GM12892 (cell line): ENCODE results near the gene PSD2. TPM values are rescaled to one million over a fixed set of nuclear protein-coding genes. Genes with fewer than 3 reads are reported as not detected.

Experiments used
- DNase-seq: peaks from one replicate; pipeline ENCODE4 v3.0.0; 2011; ENCODE audit not compliant: insufficient read length
- FAIRE-seq: peaks from 2 replicates; lab custom pipeline; 2011; peaks lifted over from hg19 to GRCh38; lab: Jason Lieb, UNC
- POLR2A ChIP-seq: IDR thresholded peaks from 2 replicates; pipeline ENCODE4 v1.6.1; 2011; ENCODE audit warnings: low read depth, low read length, control low read depth
- POLR2AphosphoS5 ChIP-seq: IDR thresholded peaks from 2 replicates; pipeline ENCODE4 v1.6.1; 2011; ENCODE audit warnings: low read depth, low read length, control low read depth
- TAF1 ChIP-seq: IDR thresholded peaks from 2 replicates; pipeline ENCODE4 v1.6.1; 2011; ENCODE audit warnings: low read depth, mild to moderate bottlenecking, control low read depth, low read length, borderline replicate concordance
- polyA plus RNA-seq: library from polyadenylated mRNA; unstranded; fragments of >200 nt; gene quantifications from one replicate; pipeline ENCODE4 v1.2.1, GENCODE V29; 2012; ENCODE audit warnings: missing spikeins, inconsistent platforms; ENCODE audit not compliant: missing spikeins

PSD2 gene
- not detected for polyA plus RNA-seq

- no peak for TF ChIP-seq POLR2A
- TF ChIP-seq TAF1 = no peak
- TF ChIP-seq POLR2AphosphoS5 = no peak
- FAIRE-seq = no peak
- no peak for DNase-seq
Observed at GRCh38 chr5:139795074-139796001, at the start of gene PSD2. TSS of gene PSD2 (plus strand) at chr5:139795808. CDS start at chr5:139809441, 13,633 bp downstream.

- TF ChIP-seq POLR2A (no peak), POLR2AphosphoS5 (no peak), TAF1 (no peak)
- DNase-seq = peak; percentile 60
- FAIRE-seq = peak; percentile 88
Observed at GRCh38 chr5:139746691-139747582, 48.7 kb upstream of the PSD2 start.

- DNase-seq = no peak
Observed at GRCh38 chr5:139747583-139748504, 47.8 kb upstream of the PSD2 start.

GRCh38 chr5:139748505-139748826 is 47.1 kb upstream of the PSD2 start:
- FAIRE-seq = no peak
- TF ChIP-seq TAF1 (no peak), POLR2AphosphoS5 (no peak), POLR2A (no peak)

More at GRCh38 chr5:139747583-139748504, 47.8 kb upstream of the PSD2 start:
- FAIRE-seq = peak; percentile 66
- TF ChIP-seq POLR2AphosphoS5 (no peak), POLR2A (peak; percentile 21; the same call in 1 of the 2 replicates)

GRCh38 chr5:139749242-139749641 is 46.4 kb upstream of the PSD2 start:
- DNase-seq (no peak), FAIRE-seq (peak; percentile 27)
- no peak for TF ChIP-seq POLR2AphosphoS5
- no peak for TF ChIP-seq TAF1
- TF ChIP-seq POLR2A = no peak

More at GRCh38 chr5:139748505-139748826, 47.1 kb upstream of the PSD2 start:
- DNase-seq = no peak

GRCh38 chr5:139751236-139751635 is 44.4 kb upstream of the PSD2 start:
- TF ChIP-seq POLR2A (no peak), TAF1 (no peak), POLR2AphosphoS5 (no peak)
- FAIRE-seq (no peak), DNase-seq (no peak)

- FAIRE-seq (no peak), DNase-seq (no peak)
Observed at GRCh38 chr5:139752506-139753473, 42.8 kb upstream of the PSD2 start.

GRCh38 chr5:139755892-139756671 is 39.5 kb upstream of the PSD2 start:
- TF ChIP-seq TAF1 = no peak
- TF ChIP-seq POLR2A = no peak
- no peak for TF ChIP-seq POLR2AphosphoS5
- DNase-seq (no peak), FAIRE-seq (no peak)

More at GRCh38 chr5:139752506-139753473, 42.8 kb upstream of the PSD2 start:
- TF ChIP-seq TAF1 = no peak
- no peak for TF ChIP-seq POLR2AphosphoS5
- no peak for TF ChIP-seq POLR2A

GRCh38 chr5:139756971-139757370 is 38.6 kb upstream of the PSD2 start:
- TF ChIP-seq POLR2A = no peak
- TF ChIP-seq POLR2AphosphoS5 = no peak
- no peak for TF ChIP-seq TAF1
- no peak for FAIRE-seq
- DNase-seq = no peak
